CD4-positive, alpha-beta T cell treated with Interleukin-10 for 1 hour (primary cell): ENCODE measurements around the gene C1QTNF5.

ENCODE experiments used
- DNase-seq: peaks from one replicate; pipeline ENCODE4 v3.0.0-alpha.2; 2020

C1QTNF5 gene

DNA sequence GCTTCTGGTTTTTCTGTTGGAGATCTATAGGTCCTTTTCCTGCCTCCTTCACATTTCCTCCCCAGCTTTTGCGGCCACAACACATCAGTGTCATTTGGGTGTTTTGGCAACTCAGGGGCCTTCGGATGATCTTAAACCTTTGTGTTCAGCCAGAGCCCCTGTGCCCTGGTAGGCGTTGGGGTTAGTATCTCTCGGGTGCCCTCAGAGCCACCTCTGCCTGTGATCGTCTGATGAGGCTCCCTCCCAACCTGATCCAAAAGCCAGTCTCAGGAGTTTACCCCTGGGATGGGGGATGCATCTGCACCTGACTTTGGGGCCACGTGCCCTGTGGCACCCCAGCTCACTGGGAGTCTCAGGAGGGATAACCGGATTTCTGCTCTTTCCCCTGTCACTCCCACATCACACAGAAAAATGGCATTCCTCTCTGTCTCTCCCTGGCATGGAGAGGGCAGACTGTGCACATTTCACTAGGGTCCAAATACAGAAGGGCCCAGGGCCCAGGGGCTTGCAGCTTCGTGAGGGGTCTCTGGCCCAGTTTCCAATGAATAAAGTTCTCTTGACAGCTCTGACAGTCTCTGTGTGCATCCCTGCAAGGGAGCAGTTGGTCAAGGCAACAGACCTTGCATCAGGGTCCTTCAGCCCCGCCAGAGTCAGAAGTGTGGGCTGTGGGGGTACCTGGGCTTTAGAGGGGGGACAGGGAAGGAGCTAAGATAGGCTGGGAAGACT is 3.8 kb downstream of the C1QTNF5 start:
- DNase-seq = no peak

DNA sequence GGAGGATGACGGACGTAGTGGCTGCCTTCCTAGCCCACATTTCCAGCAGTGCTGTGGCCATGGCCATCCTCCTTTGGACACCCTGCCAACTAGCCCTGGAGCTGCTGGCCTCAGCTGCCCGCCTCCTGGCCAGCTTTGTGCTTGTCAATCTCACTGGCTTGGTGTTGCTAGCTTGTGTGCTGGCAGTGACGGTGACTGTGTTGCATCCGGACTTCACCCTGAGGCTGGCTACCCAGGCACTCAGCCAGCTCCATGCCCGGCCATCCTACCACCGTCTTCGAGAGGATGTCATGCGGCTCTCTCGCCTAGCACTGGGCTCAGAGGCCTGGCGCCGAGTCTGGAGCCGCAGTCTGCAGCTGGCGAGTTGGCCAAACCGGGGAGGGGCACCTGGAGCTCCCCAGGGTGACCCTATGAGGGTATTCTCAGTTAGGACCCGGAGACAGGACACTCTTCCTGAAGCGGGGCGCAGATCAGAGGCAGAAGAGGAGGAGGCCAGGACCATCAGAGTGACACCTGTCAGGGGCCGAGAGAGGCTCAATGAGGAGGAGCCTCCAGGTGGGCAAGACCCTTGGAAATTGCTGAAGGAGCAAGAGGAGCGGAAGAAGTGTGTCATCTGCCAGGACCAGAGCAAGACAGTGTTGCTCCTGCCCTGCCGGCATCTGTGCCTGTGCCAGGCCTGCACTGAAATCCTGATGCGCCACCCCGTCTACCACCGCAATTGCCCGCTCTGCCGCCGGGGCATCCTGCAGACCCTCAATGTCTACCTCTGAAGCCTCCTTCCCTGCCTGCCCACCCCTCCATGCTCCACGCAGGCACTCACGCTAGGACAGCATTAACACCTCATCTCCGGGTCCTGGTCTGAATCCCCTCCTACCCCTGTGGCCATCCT is 4.8 kb downstream of the C1QTNF5 start:
- no peak for DNase-seq

DNA sequence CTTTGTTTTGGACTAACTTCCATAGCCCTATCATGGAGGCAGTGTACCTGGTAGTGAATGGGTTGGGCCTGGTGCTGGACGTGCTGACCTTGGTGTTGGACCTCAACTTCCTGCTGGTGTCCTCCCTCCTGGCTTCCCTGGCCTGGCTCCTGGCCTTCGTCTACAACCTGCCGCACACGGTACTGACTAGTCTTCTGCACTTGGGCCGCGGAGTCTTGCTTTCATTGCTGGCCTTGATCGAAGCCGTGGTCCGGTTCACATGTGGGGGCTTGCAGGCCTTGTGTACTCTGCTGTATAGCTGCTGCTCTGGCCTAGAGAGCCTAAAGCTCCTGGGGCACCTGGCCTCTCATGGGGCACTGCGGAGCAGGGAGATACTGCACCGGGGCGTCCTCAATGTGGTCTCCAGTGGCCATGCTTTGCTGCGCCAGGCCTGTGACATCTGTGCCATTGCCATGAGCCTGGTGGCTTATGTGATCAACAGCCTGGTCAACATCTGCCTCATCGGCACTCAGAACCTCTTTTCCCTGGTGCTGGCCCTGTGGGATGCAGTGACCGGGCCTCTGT is 5.5 kb downstream of the C1QTNF5 start:
- no peak for DNase-seq

- peak; percentile 97 for DNase-seq
Measured at GRCh38 chr11:119334174-119334930, 6.3 kb downstream of the C1QTNF5 start, which contains the start of gene RNF26. RNF26 (plus strand) TSS chr11:119334527; CDS start chr11:119335123, 596 bp downstream.

GRCh38 chr11:119332111-119332765 is 8.4 kb downstream of the C1QTNF5 start:
- DNase-seq = no peak

DNA sequence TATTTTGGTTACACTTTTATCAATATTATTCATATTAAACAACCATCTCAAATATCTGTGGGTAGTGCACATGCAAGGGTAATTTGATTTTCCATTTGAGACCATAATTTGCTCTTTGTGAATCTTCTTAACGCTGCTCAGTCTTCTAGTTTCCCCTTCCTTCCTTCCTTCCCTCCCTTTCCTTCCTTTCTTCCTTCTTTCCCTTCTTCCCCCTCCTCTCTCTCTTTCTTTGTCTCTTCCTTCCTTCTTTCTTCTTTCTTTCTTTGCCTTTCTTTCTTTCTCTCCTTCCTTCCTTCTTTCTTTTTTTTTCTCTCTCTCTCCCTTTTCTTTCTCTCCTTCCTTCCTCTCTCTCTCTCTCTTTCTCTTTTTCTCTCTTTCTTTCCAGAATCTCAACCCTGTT is 10.4 kb downstream of the C1QTNF5 start:
- DNase-seq = no peak

DNA sequence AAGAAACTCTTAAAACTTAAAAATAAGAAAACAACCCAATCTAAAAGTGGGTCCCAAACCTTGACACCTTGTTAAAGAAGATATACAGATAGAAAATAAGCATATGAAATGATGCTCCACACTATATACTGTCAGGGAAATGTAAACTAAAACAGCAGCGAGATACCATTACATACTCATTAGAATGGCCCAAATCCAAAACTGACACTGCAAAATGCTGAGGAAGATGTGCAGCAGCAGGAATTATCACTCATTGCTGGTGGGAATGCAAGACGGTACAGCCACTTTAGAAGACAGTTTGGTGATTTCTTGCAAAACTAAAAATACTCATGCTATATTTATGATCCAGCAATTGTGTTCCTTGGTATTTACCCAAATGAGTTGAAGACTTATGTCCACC is 11.4 kb downstream of the C1QTNF5 start:
- no peak for DNase-seq

GRCh38 chr11:119324189-119324588 is 16.5 kb downstream of the C1QTNF5 start:
- DNase-seq = no peak

DNA sequence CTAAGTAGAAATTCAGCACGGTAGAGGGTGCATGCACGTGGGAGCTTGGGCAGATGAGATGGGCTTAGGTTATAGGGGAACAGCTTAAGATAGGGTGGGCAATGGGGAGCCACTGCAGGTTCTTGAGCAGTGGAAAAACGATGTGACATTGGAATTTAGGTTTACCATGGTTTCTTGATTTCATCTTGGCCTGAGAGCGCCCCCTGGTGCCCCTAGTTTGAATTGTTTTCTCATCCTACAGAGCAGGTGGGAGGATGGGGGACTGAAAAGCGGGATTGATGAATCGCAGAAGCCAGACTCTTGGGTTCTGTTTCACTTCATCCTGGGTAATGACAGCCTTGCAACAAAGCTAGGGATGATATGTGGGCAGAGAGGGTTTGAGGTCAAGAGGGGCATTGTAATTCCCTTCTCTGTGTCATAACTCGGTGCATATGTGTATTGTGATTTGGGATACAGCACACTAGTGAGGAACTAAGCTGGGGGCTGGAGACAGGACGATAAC is 17.1 kb downstream of the C1QTNF5 start:
- peak; percentile 81 for DNase-seq

DNA sequence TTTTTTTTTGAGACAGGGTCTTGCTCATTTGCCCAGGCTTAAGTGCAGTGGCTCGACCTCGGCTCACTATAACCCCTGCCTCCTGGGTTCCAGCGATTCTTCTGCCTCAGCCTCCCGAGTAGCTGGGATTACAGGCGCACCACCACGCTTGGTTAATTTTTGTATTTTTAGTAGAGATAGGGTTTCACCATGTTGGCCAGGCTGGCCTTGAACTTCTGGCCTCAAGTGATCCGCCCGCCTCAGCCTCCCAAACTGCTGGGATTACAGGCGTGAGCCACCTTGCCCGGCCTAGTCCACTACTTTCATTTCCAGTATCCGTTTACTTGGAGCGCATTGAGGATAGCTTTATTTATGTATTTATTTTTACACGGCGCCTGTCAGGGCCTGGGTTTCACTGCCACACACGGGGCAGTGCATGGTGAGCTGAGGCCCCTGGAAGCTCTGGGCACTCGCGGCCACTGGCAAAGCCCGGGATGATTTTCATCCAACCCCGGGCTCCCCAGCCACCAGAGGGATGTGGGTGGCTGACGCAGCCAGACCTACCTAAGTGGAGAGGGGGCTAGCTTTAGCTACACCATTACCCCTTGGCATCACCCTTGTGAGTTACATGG is 17.7 kb downstream of the C1QTNF5 start:
- DNase-seq = no peak

GRCh38 chr11:119322360-119322739 is 18.3 kb downstream of the C1QTNF5 start:
- DNase-seq = no peak

GRCh38 chr11:119320776-119321524 is 19.7 kb downstream of the C1QTNF5 start:
- peak; percentile 53 for DNase-seq

GRCh38 chr11:119320240-119320775 is 20.4 kb downstream of the C1QTNF5 start:
- DNase-seq = no peak

DNA sequence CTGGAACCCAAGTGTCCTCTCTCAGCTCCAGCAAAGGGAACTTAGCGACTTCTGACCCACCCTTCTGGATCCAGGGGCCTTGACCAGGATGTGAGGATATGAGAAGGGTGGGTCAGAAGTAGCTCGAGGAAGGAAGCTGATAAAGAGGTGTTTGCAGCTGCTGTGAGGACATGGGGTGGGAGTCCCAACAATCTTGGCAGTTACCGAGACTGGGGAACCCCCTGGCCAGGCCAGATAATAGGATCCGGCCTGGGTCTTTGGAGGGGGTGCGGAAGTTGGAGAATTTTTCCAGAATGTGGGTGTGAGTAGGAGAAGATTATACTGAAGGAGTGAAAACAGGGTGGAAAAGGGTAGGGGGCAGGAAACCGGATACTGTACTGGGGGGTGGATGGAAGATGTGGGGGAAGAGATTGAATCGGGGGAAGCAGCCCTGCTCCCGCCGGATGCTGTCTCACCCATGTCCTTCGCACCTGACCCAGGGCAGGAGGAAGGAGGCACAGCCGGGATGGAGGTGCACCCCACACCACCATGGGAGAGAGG is 20.9 kb downstream of the C1QTNF5 start:
- no peak for DNase-seq

- no peak for DNase-seq
Measured at GRCh38 chr11:119319136-119319699, 21.5 kb downstream of the C1QTNF5 start.

DNA sequence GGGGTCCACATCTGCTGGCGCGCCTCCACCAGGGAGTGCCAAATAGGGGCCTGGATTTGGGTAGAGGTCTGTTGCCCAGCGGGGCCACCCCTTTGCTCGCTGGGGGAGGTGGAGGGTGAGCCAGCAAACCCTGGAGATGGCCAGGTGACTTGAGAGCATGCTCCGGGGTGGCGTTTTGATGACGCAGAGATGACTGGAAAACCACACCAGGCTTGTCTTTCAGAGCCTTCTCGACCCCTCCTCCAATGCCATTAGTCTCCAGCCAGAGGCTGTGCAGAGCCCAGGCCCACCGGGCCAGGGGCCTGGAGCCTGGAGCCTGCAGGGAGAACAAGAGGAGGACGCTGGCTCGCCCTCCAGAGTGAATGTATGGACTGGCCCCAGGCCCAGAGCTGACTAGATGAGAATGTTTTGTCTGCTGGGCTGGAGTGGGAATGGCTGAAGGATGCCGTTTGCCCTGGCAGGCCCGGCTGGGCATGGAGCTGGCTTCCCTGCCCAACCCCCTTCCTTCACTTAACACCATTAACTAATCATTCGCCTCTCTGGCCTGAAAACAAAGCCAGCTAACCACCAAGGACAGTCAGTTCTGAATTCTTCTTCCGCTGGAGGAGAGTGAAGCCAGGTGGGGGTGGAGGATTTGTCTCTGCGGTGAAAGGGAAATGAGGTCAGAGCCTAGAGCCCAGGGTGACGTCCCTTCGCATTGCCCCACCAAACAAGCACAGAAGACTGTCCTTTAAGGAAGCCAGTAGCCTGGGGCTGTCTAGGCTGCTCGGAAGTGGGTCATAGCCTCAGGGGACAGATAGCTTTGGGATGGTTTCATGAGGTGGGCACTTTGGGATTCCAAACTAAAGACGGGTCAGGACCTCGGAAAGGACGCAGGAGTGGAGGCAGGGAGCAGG is 22.2 kb downstream of the C1QTNF5 start:
- peak; percentile 53 for DNase-seq

DNA sequence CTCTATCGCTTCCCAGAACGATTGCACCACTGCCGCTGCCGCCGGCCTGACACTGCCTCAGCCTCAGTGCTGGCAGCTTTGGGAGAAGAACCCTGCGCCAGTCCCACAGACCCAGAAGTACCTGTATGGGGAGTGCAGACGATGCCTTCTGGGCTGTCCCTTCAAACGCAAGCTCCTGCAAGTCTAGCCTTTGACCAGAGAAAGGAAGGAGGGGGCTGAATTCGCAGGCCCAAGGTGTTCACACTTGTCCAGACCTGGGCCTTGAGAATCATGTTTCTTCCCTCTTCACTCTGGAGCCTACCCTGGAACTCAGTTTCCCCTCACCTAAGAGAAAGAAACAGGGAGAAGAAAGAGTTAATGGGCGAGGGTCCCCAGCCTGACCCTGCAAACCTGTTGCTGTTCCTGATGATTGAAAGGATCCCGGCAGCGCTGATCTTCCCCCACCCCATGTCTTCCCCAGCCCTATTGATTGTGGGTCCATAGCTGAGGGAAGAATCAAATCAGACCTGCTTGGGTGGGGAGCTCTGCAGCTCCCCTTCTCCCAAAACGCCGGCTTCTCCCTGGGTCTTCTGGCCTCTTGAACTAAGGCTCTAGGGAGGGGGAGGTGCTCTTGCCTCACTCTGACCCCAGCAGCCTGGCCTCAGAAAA is 23.0 kb downstream of the C1QTNF5 start:
- no peak for DNase-seq
